Epithelial cell of umbilical artery (primary cell): ENCODE measurements around the gene DCC. TPM values are rescaled to one million over a fixed set of nuclear protein-coding genes. Genes with fewer than 3 reads are reported as not detected.

Experiments
- total RNA-seq: library from RNA; depleted of rRNA; stranded (reverse); fragments of >200 nt; gene quantifications from 2 replicates; pipeline ENCODE4 v1.2.3, GENCODE V29; 2014

DCC gene, protein sequence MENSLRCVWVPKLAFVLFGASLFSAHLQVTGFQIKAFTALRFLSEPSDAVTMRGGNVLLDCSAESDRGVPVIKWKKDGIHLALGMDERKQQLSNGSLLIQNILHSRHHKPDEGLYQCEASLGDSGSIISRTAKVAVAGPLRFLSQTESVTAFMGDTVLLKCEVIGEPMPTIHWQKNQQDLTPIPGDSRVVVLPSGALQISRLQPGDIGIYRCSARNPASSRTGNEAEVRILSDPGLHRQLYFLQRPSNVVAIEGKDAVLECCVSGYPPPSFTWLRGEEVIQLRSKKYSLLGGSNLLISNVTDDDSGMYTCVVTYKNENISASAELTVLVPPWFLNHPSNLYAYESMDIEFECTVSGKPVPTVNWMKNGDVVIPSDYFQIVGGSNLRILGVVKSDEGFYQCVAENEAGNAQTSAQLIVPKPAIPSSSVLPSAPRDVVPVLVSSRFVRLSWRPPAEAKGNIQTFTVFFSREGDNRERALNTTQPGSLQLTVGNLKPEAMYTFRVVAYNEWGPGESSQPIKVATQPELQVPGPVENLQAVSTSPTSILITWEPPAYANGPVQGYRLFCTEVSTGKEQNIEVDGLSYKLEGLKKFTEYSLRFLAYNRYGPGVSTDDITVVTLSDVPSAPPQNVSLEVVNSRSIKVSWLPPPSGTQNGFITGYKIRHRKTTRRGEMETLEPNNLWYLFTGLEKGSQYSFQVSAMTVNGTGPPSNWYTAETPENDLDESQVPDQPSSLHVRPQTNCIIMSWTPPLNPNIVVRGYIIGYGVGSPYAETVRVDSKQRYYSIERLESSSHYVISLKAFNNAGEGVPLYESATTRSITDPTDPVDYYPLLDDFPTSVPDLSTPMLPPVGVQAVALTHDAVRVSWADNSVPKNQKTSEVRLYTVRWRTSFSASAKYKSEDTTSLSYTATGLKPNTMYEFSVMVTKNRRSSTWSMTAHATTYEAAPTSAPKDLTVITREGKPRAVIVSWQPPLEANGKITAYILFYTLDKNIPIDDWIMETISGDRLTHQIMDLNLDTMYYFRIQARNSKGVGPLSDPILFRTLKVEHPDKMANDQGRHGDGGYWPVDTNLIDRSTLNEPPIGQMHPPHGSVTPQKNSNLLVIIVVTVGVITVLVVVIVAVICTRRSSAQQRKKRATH (N-terminal part only)
- total RNA-seq: under 0.01 TPM in 1 of 2 replicates, not detected in the other

DNA sequence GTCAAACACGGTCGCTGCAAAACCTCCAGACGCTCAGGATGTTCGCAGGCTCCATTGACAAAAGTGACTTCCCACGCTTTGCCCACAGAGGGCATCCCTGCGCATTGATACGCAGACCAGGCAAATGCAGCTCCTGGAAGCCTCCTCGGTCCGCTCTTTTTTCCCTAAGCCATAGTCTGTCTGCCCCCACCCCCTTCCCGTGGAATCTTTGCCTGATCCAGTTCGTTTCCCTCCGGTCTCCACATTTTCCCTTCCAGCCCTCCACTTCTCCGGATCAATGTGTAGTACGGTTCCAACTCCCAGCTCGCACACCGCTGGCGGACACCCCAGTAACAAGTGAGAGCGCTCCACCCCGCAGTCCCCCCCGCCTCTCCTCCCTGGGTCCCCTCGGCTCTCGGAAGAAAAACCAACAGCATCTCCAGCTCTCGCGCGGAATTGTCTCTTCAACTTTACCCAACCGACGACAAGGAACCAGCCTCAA, at the start of gene DCC:
TSS of gene DCC (plus strand) at position 307 of the 481 bp plus-strand sequence. CDS start 591 bp downstream, outside the sequence.

